HEK293 (cell line): ENCODE results near the gene FAM168B.
A peak's percentile ranks its signal among the peaks of the same experiment; 100 is the strongest.

Source experiments
- CTCF ChIA-PET: fragments of 350-600 bp; formaldehyde crosslinking; extraction: SDS; loops from one replicate; lab custom pipeline; 2021; ENCODE audit warnings: antibody characterized with exemption; lab: Yijun Ruan, JAX
- POLR2A ChIA-PET: fragments of 300-600 bp; formaldehyde crosslinking; extraction: SDS; loops from one replicate; lab custom pipeline; 2020; ENCODE audit warnings: antibody characterized with exemption, inconsistent platforms; lab: Yijun Ruan, JAX
- H3K27ac ChIP-seq: fragments of 200-500 bp; sonication (Bioruptor generic); 2 replicates; pipeline ENCODE4 v1.5.1; 2014; ENCODE audit warnings: low read depth, low read length, control low read depth, inconsistent platforms; ENCODE audit errors: extremely low read depth
- H3K36me3 ChIP-seq, 2 experiments: fragments of 200-500 bp in 1 of 2; sonication (Bioruptor generic) in 1 of 2; 1 replicate in 1 of 2; 2 replicates in 1 of 2; pipeline ENCODE4 v1.5.1; 2014 to 2017; ENCODE audit warnings: inconsistent platforms in 2 of 2, low read length in 2 of 2; ENCODE audit not compliant: control insufficient read depth in 2 of 2, insufficient read depth in 1 of 2
- H3K4me1 ChIP-seq: fragments of 200-500 bp; sonication (Bioruptor generic); 2 replicates; pipeline ENCODE4 v1.5.1; 2014; ENCODE audit warnings: mild to moderate bottlenecking, low read length, inconsistent platforms; ENCODE audit not compliant: control insufficient read depth, insufficient read depth
- H3K4me3 ChIP-seq: 2 replicates; pipeline ENCODE4 v1.5.1; 2011; ENCODE audit warnings: low read depth, mild to moderate bottlenecking, control low read depth, low read length, moderate library complexity
- H3K9me3 ChIP-seq: fragments of 200-500 bp; sonication (Bioruptor generic); 2 replicates; pipeline ENCODE4 v1.5.1; 2014; ENCODE audit warnings: low read depth, low read length, inconsistent platforms; ENCODE audit not compliant: control insufficient read depth, insufficient read depth
- BCL6B ChIP-seq: fragments of 450-650 bp; formaldehyde crosslinking; IDR thresholded peaks from 2 replicates; pipeline ENCODE4 v1.5.1; 2017; ENCODE audit warnings: missing biosample characterization, missing genetic modification characterization
- GLI2 ChIP-seq: fragments of 450-650 bp; formaldehyde crosslinking; IDR thresholded peaks from 2 replicates; pipeline ENCODE4; 2017; ENCODE audit warnings: missing biosample characterization, missing genetic modification characterization, low read depth, borderline replicate concordance
- KLF1 ChIP-seq: fragments of 450-650 bp; formaldehyde crosslinking; IDR thresholded peaks from 2 replicates; pipeline ENCODE4 v1.5.1; 2016; ENCODE audit warnings: missing biosample characterization, missing genetic modification characterization
- KLF8 ChIP-seq: fragments of 450-650 bp; formaldehyde crosslinking; IDR thresholded peaks from 2 replicates; pipeline ENCODE4 v1.5.1; 2016; ENCODE audit warnings: missing biosample characterization, missing genetic modification characterization
- MZF1 ChIP-seq: fragments of 450-650 bp; formaldehyde crosslinking; IDR thresholded peaks from 2 replicates; pipeline ENCODE4 v1.5.1; 2017; ENCODE audit warnings: missing biosample characterization, missing genetic modification characterization, borderline replicate concordance
- RBAK ChIP-seq: fragments of 450-650 bp; formaldehyde crosslinking; IDR thresholded peaks from 2 replicates; pipeline ENCODE4 v1.5.1; 2016; ENCODE audit warnings: missing biosample characterization, missing genetic modification characterization
- TSHZ1 ChIP-seq: fragments of 450-650 bp; formaldehyde crosslinking; IDR thresholded peaks from 2 replicates; pipeline ENCODE4 v1.5.1; 2016; ENCODE audit warnings: missing biosample characterization, missing genetic modification characterization, borderline replicate concordance
- ZNF146 ChIP-seq: fragments of 450-650 bp; formaldehyde crosslinking; IDR thresholded peaks from 2 replicates; pipeline ENCODE4 v1.5.1; 2016; ENCODE audit warnings: missing biosample characterization, missing genetic modification characterization
- ZNF341 ChIP-seq: fragments of 450-650 bp; formaldehyde crosslinking; IDR thresholded peaks from 2 replicates; pipeline ENCODE4; 2016; ENCODE audit warnings: low read depth, missing biosample characterization, missing genetic modification characterization
- ZNF423 ChIP-seq: fragments of 450-650 bp; formaldehyde crosslinking; IDR thresholded peaks from 2 replicates; pipeline ENCODE4 v1.5.1; 2016; ENCODE audit warnings: missing biosample characterization, missing genetic modification characterization
- ZNF510 ChIP-seq: fragments of 450-650 bp; formaldehyde crosslinking; IDR thresholded peaks from 2 replicates; pipeline ENCODE4 v1.5.1; 2018; ENCODE audit warnings: mild to moderate bottlenecking, missing genetic modification characterization, missing biosample characterization; ENCODE audit not compliant: insufficient replicate concordance
- ZNF585B ChIP-seq: fragments of 450-650 bp; formaldehyde crosslinking; IDR thresholded peaks from 2 replicates; pipeline ENCODE4 v1.5.1; 2016; ENCODE audit warnings: missing biosample characterization, missing genetic modification characterization
- ZNF701 ChIP-seq: fragments of 450-650 bp; formaldehyde crosslinking; IDR thresholded peaks from 2 replicates; pipeline ENCODE4 v1.5.1; 2016; ENCODE audit warnings: missing biosample characterization, missing genetic modification characterization
- ZNF707 ChIP-seq: fragments of 450-650 bp; formaldehyde crosslinking; IDR thresholded peaks from 2 replicates; pipeline ENCODE4 v1.5.1; 2016; ENCODE audit warnings: missing biosample characterization, missing genetic modification characterization
- ZNF830 ChIP-seq: fragments of 450-650 bp; IDR thresholded peaks from 2 replicates; pipeline ENCODE4 v1.5.0; 2018; ENCODE audit warnings: missing biosample characterization, missing genetic modification characterization, low read depth, mild to moderate bottlenecking, moderate library complexity
- TF ChIP-seq, protein P1 (sequence below): fragments of 450-650 bp; formaldehyde crosslinking; IDR thresholded peaks from 2 replicates; pipeline ENCODE4 v1.5.1; 2016; ENCODE audit warnings: missing biosample characterization, missing genetic modification characterization, borderline replicate concordance
- TF ChIP-seq, protein P2 (sequence below): fragments of 450-650 bp; formaldehyde crosslinking; IDR thresholded peaks from 2 replicates; pipeline ENCODE4 v1.5.1; 2016; ENCODE audit warnings: missing biosample characterization, missing genetic modification characterization
- TF ChIP-seq, protein P3 (sequence below): fragments of 450-650 bp; formaldehyde crosslinking; IDR thresholded peaks from 2 replicates; pipeline ENCODE4 v1.5.1; 2016; ENCODE audit warnings: missing biosample characterization, missing genetic modification characterization

Gene FAM168B

GRCh38 chr2:131034122-131035051, 58.9 kb downstream of the FAM168B start:
- Histone ChIP-seq H3K36me3 (no peaks in the 10 kb centered on the region), H3K27ac (no peak overlapping the region; the same call in 1 of the 2 replicates), H3K9me3 (no peaks in the 10 kb centered on the region), H3K4me3 (peak overlapping the region; percentile 25), H3K4me1 (no peaks in the 10 kb centered on the region; the same call in 1 of the 2 replicates)
- TF ChIP-seq MZF1 (tag by site-specific recombination) (no peak), ZNF830 (tag by site-specific recombination) (no peak), RBAK (tag by site-specific recombination) (no peak), ZNF585B (tag by site-specific recombination) (0 out of 2 replicates have a peak, but pooled peaks have one; percentile 9), ZNF423 (tag by site-specific recombination) (no peak), GLI2 (tag by site-specific recombination) (no peak), ZNF701 (tag by site-specific recombination) (no peak), KLF1 (tag by site-specific recombination) (peak; percentile 64; the same call in 1 of the 2 replicates), TSHZ1 (tag by site-specific recombination) (no peak), KLF8 (tag by site-specific recombination) (no peak), ZNF341 (tag by site-specific recombination) (no peak), ZNF510 (tag by site-specific recombination) (no peak), ZNF146 (no peak), ZNF707 (no peak), BCL6B (tag by site-specific recombination) (no peak)
- TF ChIP-seq, protein P1, sequence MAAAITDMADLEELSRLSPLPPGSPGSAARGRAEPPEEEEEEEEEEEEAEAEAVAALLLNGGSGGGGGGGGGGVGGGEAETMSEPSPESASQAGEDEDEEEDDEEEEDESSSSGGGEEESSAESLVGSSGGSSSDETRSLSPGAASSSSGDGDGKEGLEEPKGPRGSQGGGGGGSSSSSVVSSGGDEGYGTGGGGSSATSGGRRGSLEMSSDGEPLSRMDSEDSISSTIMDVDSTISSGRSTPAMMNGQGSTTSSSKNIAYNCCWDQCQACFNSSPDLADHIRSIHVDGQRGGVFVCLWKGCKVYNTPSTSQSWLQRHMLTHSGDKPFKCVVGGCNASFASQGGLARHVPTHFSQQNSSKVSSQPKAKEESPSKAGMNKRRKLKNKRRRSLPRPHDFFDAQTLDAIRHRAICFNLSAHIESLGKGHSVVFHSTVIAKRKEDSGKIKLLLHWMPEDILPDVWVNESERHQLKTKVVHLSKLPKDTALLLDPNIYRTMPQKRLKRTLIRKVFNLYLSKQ (tag by site-specific recombination) = no peak
- TF ChIP-seq, protein P2, sequence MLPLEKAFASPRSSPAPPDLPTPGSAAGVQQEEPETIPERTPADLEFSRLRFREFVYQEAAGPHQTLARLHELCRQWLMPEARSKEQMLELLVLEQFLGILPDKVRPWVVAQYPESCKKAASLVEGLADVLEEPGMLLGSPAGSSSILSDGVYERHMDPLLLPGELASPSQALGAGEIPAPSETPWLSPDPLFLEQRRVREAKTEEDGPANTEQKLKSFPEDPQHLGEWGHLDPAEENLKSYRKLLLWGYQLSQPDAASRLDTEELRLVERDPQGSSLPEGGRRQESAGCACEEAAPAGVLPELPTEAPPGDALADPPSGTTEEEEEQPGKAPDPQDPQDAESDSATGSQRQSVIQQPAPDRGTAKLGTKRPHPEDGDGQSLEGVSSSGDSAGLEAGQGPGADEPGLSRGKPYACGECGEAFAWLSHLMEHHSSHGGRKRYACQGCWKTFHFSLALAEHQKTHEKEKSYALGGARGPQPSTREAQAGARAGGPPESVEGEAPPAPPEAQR (tag by site-specific recombination) = no peak
- TF ChIP-seq, protein P3, sequence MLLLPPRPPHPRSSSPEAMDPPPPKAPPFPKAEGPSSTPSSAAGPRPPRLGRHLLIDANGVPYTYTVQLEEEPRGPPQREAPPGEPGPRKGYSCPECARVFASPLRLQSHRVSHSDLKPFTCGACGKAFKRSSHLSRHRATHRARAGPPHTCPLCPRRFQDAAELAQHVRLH (tag by site-specific recombination) = no peak
- POLR2A ChIA-PET = no interaction called here
- CTCF ChIA-PET = interaction anchor here (1.0 kb wide), 1 partner anchor 114 kb away, joined by 3 read pairs; no protein-coding TSS in a partner anchor
